K562 (cell line): ENCODE measurements around the gene KRT1. TPM values are rescaled to one million over a fixed set of nuclear protein-coding genes. Genes with fewer than 3 reads are reported as not detected.
A peak's percentile ranks its signal among the peaks of the same experiment; 100 is the strongest.

Source experiments
- ATF6 ChIP-seq: sonication (generic); formaldehyde crosslinking; IDR thresholded peaks from 2 replicates; pipeline ENCODE4 v1.4.0; 2020; ENCODE audit warnings: mild to moderate bottlenecking, missing genetic modification reagents
- BRF2 ChIP-seq: IDR thresholded peaks from 3 replicates; pipeline ENCODE4 v1.6.1; 2011; ENCODE audit warnings: borderline replicate concordance, mild to moderate bottlenecking; ENCODE audit not compliant: insufficient read length, insufficient read depth
- CBFA2T2 ChIP-seq: fragments of 450-650 bp; conservative IDR thresholded peaks from 2 replicates; pipeline ENCODE4 v1.6.1; 2017; ENCODE audit warnings: mild to moderate bottlenecking
- E2F3 ChIP-seq: fragments of 250-450 bp; sonication (Bioruptor Pico); IDR thresholded peaks from 2 replicates; pipeline ENCODE4 v1.4.0; 2020; ENCODE audit warnings: mild to moderate bottlenecking
- JUN ChIP-seq, 2 experiments: sonication (generic) in 1 of 2; formaldehyde crosslinking in 1 of 2; IDR thresholded peaks; 2 replicates each; pipeline versions ENCODE4 v1.6.1 to v1.8.0; 2012 to 2022; ENCODE audit warnings: borderline replicate concordance in 2 of 2, mild to moderate bottlenecking in 2 of 2, improper control_type of control experiment in 1 of 2, low read depth in 1 of 2, low read length in 1 of 2, missing genetic modification reagents in 1 of 2
- MXI1 ChIP-seq: IDR thresholded peaks from 2 replicates; pipeline ENCODE4 v1.6.1; 2011; ENCODE audit warnings: low read depth, mild to moderate bottlenecking, improper control_type of control experiment, low read length
- OTX1 ChIP-seq: fragments of 450-650 bp; formaldehyde crosslinking; IDR thresholded peaks from 2 replicates; pipeline ENCODE4 v1.4.0; 2022; ENCODE audit warnings: mild to moderate bottlenecking
- PYGO2 ChIP-seq: fragments of 450-650 bp; IDR thresholded peaks from 2 replicates; pipeline ENCODE4 v1.6.1; 2016; ENCODE audit warnings: mild to moderate bottlenecking, missing genetic modification characterization, moderate library complexity, missing compliant biosample characterization
- RB1 ChIP-seq: fragments of 450-650 bp; IDR thresholded peaks from 2 replicates; pipeline ENCODE4 v1.6.1; 2017; ENCODE audit warnings: low read depth, mild to moderate bottlenecking
- ZNF395 ChIP-seq: fragments of 200-800 bp; sonication (Bioruptor generic); IDR thresholded peaks from 2 replicates; pipeline ENCODE4 v1.6.1; 2017; ENCODE audit warnings: missing genetic modification characterization, missing compliant biosample characterization
- ZNF583 ChIP-seq: fragments of 250-450 bp; sonication (Bioruptor Pico); IDR thresholded peaks from 2 replicates; pipeline ENCODE4 v1.4.0; 2020
- polyA plus RNA-seq, 8 experiments: library from polyadenylated mRNA; depleted of rRNA in 4 of 8; stranded (reverse) in 5 of 8; unstranded in 3 of 8; fragments of >200 nt; fragmentation: Nextera tagmentation in 2 of 8; fragmentation: Illumina TruSeq in 1 of 8; extraction: Ambion mirVana in 2 of 8; extraction: Trizol in 1 of 8; gene quantifications; 2 replicates each; pipeline versions ENCODE4 v1.2.1 to v1.2.3, GENCODE V29; 2011 to 2014; ENCODE audit warnings: inconsistent platforms in 1 of 8, missing spikeins in 1 of 8
- total RNA-seq, 7 experiments: library from RNA; depleted of rRNA in 6 of 7; stranded (reverse); fragments of >200 nt in 6 of 7; fragmentation: Illumina TruSeq in 2 of 7; extraction: Trizol in 2 of 7; gene quantifications; 2 replicates each; pipeline versions ENCODE4 v1.2.1 to v1.2.3, GENCODE V29; 2011 to 2021; ENCODE audit warnings: low replicate concordance in 1 of 7
- TF ChIP-seq, protein P1 (sequence below): sonication (generic); formaldehyde crosslinking; IDR thresholded peaks from 2 replicates; pipeline ENCODE4 v1.9.0; 2022; ENCODE audit warnings: mild to moderate bottlenecking, missing genetic modification reagents
- TF ChIP-seq, protein P2 (sequence below): fragments of 250-450 bp; sonication (Bioruptor Pico); IDR thresholded peaks from 2 replicates; pipeline ENCODE4 v1.8.0; 2021; ENCODE audit warnings: mild to moderate bottlenecking, moderate library complexity
- TF ChIP-seq, protein P3 (sequence below): fragments of 200-800 bp; sonication (Bioruptor generic); IDR thresholded peaks from 2 replicates; pipeline ENCODE4 v1.6.1; 2017; ENCODE audit warnings: missing genetic modification characterization, missing compliant biosample characterization

Gene KRT1
- total and polyA plus RNA-seq, 9 of the 15 experiments (the other 6 are each of a cell fraction or from before 2014, with no cell fraction given), result 0.18 TPM; not detected in 8

DNA sequence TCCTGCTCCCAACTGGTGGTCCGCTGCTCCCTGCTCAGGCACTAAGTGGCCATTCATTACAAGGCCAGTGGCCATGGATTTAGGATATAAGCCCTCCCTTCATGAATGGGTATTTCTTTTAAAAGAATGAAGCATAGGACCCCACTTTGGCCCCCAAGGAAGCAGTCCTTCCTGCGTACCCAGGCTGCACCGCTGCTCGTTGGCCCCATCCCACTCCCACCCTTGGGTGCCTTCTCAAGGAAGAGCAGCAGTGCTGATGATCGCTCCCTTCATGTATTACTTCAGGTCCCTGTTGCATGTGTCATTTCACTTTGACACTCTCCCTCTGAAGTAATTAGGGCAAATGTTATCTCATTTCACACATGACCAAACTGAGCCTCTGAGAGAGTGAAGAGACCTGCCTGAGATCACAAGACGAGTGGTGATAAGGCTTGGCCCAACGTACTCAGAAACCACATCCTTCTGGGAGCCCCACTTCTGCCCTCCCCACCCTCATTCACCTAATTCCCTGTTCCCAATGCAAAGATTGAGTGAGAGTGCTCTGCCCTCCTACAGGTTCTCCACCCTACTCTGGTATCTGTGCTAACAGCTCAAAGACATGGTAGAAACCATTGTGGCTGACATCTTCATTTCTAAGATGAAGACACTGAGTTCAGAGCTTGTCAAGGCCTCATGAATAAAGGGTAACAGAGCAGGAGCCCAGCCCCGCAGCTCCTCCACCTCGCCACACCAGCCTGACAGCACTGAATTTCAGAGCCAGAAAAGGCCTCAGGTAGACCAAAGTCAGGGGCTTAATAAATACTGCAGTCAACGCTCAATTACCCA lies 17.9 kb downstream of the KRT1 start (continued):
- TF ChIP-seq ATF6 (CRISPR knock-in tag) (peak; percentile 62; the same call in 1 of the 2 replicates), RB1 (peak; percentile 56), ZNF583 (peak; percentile 37), PYGO2 (tag) (0 out of 2 replicates have a peak, but pooled peaks have one; percentile 83), MXI1 (0 out of 2 replicates have a peak, but pooled peaks have one; percentile 47), E2F3 (CRISPR knock-in tag) (no peak; the same call in 1 of the 2 replicates), JUN (IDR thresholded peaks at IDR 0.05; ENCODE audit: borderline replicate concordance, low read depth, low read length) (peak; percentile 50; the same call in 1 of the 2 replicates), JUN (CRISPR knock-in tag; IDR thresholded peaks at IDR 0.05; ENCODE audit: borderline replicate concordance) (no peak), OTX1 (CRISPR knock-in tag) (peak; percentile 12; the same call in 1 of the 2 replicates), BRF2 (no peak), CBFA2T2 (peak; percentile 98), ZNF395 (CRISPR knock-in tag) (peak; percentile 97)
- TF ChIP-seq, protein P1, sequence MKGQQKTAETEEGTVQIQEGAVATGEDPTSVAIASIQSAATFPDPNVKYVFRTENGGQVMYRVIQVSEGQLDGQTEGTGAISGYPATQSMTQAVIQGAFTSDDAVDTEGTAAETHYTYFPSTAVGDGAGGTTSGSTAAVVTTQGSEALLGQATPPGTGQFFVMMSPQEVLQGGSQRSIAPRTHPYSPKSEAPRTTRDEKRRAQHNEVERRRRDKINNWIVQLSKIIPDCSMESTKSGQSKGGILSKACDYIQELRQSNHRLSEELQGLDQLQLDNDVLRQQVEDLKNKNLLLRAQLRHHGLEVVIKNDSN (CRISPR knock-in tag), result peak; percentile 70
- TF ChIP-seq, protein P2, sequence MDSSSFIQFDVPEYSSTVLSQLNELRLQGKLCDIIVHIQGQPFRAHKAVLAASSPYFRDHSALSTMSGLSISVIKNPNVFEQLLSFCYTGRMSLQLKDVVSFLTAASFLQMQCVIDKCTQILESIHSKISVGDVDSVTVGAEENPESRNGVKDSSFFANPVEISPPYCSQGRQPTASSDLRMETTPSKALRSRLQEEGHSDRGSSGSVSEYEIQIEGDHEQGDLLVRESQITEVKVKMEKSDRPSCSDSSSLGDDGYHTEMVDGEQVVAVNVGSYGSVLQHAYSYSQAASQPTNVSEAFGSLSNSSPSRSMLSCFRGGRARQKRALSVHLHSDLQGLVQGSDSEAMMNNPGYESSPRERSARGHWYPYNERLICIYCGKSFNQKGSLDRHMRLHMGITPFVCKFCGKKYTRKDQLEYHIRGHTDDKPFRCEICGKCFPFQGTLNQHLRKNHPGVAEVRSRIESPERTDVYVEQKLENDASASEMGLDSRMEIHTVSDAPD (CRISPR knock-in tag), result no peak
- TF ChIP-seq, protein P3, sequence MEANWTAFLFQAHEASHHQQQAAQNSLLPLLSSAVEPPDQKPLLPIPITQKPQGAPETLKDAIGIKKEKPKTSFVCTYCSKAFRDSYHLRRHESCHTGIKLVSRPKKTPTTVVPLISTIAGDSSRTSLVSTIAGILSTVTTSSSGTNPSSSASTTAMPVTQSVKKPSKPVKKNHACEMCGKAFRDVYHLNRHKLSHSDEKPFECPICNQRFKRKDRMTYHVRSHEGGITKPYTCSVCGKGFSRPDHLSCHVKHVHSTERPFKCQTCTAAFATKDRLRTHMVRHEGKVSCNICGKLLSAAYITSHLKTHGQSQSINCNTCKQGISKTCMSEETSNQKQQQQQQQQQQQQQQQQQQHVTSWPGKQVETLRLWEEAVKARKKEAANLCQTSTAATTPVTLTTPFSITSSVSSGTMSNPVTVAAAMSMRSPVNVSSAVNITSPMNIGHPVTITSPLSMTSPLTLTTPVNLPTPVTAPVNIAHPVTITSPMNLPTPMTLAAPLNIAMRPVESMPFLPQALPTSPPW (CRISPR knock-in tag), result peak; percentile 94
